CD4-positive, alpha-beta T cell (primary cell): ENCODE data around the gene KCNIP2. TPM values are rescaled to one million over a fixed set of nuclear protein-coding genes. Genes with fewer than 3 reads are reported as not detected.
A peak's percentile ranks its signal among the peaks of the same experiment; 100 is the strongest.

Source experiments
- ATAC-seq: fragments of 200-7000 bp; cut with Tn5 transposase; one replicate; pipeline ENCODE4 v1.10.0; 2022; ENCODE audit warnings: mild to moderate bottlenecking; ENCODE audit not compliant: poor library complexity
- CTCF ChIA-PET: fragments of 350-600 bp; sonication (Branson Sonifier 250); formaldehyde crosslinking; loops from one replicate; lab custom pipeline; 2021; ENCODE audit warnings: antibody characterized with exemption, inconsistent platforms; lab: Charles Lee
- POLR2A ChIA-PET: fragments of 350-600 bp; sonication (Branson Sonifier 250); formaldehyde crosslinking; loops from one replicate; lab custom pipeline; 2021; ENCODE audit warnings: antibody characterized with exemption, inconsistent platforms; lab: Charles Lee
- DNase-seq, 14 experiments: peaks; one replicate each; pipeline ENCODE4 v3.0.0-alpha.2; 2013 to 2020; ENCODE audit warnings: mixed read lengths in 2 of 14
- H3K27ac ChIP-seq, 2 donors: one replicate each; pipeline versions ENCODE4 v1.5.1 to v1.7.0; 2013; ENCODE audit warnings: low read length in 2 of 2, low read depth in 1 of 2, mild to moderate bottlenecking in 1 of 2
- H3K27me3 ChIP-seq, 2 experiments: 1 replicate in 1 of 2; 2 replicates in 1 of 2; pipeline versions ENCODE4 v1.6.1 to v1.7.0; 2013; ENCODE audit warnings: low read length in 2 of 2, control low read depth in 1 of 2, mild to moderate bottlenecking in 1 of 2, moderate library complexity in 1 of 2; ENCODE audit not compliant: insufficient read depth in 2 of 2, control insufficient read depth in 1 of 2
- H3K36me3 ChIP-seq: one replicate; pipeline ENCODE4 v1.6.1; 2013; ENCODE audit warnings: low read length, control low read depth; ENCODE audit not compliant: insufficient read depth
- H3K4me1 ChIP-seq: one replicate; pipeline ENCODE4 v1.6.1; 2013; ENCODE audit warnings: low read length, control low read depth; ENCODE audit not compliant: insufficient read depth
- H3K4me3 ChIP-seq: one replicate; pipeline ENCODE4 v1.5.1; 2013; ENCODE audit warnings: mild to moderate bottlenecking, low read length, moderate library complexity
- H3K9me3 ChIP-seq, 2 experiments: 1 replicate in 1 of 2; 2 replicates in 1 of 2; pipeline versions ENCODE4 v1.6.1 to v1.7.0; 2013; ENCODE audit warnings: low read length in 2 of 2, mild to moderate bottlenecking in 2 of 2, control low read depth in 1 of 2, moderate library complexity in 1 of 2; ENCODE audit not compliant: control insufficient read depth in 1 of 2, insufficient read depth in 1 of 2
- H3K27ac Mint-ChIP-seq: one replicate; pipeline ENCODE4 v1.8.0; 2020; ENCODE audit warnings: mixed read lengths
- H3K27me3 Mint-ChIP-seq: one replicate; pipeline ENCODE4 v1.8.0; 2021; ENCODE audit warnings: mixed read lengths
- H3K36me3 Mint-ChIP-seq: one replicate; pipeline ENCODE4 v1.8.0; 2021; ENCODE audit warnings: low read depth, mixed read lengths
- H3K4me1 Mint-ChIP-seq: one replicate; pipeline ENCODE4 v1.8.0; 2021; ENCODE audit warnings: low read depth, mixed read lengths
- H3K4me3 Mint-ChIP-seq: one replicate; pipeline ENCODE4 v1.8.0; 2020; ENCODE audit warnings: mild to moderate bottlenecking, mixed read lengths
- H3K9me3 Mint-ChIP-seq: one replicate; pipeline ENCODE4 v1.8.0; 2020; ENCODE audit warnings: mixed read lengths
- intact Hi-C, 2 experiments: fragments of 100-400 bp; cut with DNase I in 1 of 2; cut with micrococcal nuclease in 1 of 2; formaldehyde crosslinking; loops; one replicate each; pipeline versions ENCODE4 v1.15.1 to v1.9.0; 2023 to 2025; cut with DNase I, micrococcal nuclease
- total RNA-seq, 174 experiments: library from RNA in 2 of 174; stranded (reverse) in 2 of 174; gene quantifications; one replicate each; pipeline ENCODE4 v1.2.3 and lab custom pipeline; 2021 to 2026
- TF ChIP-seq, protein P1 (sequence below): fragments of 200-600 bp; IDR thresholded peaks from one replicate; pipeline ENCODE4 v1.8.0; 2022; ENCODE audit warnings: antibody characterized with exemption, mild to moderate bottlenecking

KCNIP2 gene
- total RNA-seq, 2 experiments from 2014 or later = 0.77 to 1.6 TPM

DNA sequence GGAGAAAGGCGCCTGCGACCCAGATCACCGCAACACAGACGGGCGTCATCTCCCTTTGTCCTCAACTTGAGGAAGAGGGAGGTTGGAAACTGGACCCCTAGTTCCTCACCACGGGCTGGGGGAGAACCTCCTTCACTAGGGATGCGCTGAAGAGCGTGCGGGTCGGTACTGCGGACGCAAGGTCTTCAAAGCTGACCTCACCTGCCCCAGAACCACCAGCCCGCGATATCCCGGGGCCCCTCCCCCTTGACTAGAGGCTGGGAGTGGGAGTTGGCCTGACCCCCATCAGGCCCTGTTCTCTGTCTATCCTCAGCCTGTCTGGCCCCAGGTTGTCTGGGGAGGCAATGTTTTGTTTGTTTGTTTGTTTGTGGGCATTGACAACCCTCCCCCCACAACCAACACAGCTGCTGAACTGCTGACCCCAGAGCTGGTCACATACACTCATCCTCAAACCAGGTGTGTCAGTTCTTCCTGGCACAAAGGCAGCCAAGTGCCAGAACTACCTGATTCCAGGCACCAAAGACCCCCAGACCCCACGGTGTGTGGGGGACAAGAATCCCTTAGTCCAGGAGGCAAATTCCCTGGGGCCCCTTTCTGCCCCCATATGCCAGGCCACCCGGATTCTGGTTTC is 63.3 kb downstream of the KCNIP2 start:
- TF ChIP-seq, protein P1, sequence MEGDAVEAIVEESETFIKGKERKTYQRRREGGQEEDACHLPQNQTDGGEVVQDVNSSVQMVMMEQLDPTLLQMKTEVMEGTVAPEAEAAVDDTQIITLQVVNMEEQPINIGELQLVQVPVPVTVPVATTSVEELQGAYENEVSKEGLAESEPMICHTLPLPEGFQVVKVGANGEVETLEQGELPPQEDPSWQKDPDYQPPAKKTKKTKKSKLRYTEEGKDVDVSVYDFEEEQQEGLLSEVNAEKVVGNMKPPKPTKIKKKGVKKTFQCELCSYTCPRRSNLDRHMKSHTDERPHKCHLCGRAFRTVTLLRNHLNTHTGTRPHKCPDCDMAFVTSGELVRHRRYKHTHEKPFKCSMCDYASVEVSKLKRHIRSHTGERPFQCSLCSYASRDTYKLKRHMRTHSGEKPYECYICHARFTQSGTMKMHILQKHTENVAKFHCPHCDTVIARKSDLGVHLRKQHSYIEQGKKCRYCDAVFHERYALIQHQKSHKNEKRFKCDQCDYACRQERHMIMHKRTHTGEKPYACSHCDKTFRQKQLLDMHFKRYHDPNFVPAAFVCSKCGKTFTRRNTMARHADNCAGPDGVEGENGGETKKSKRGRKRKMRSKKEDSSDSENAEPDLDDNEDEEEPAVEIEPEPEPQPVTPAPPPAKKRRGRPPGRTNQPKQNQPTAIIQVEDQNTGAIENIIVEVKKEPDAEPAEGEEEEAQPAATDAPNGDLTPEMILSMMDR = peak; percentile 33
- Histone ChIP-seq H3K4me3 (peak overlapping the region; percentile 59), H3K27me3 (peaks cover 32 to 37% of the 10 kb centered on the region in 2 experiments), H3K4me1 (peaks cover 70% of the 10 kb centered on the region), H3K27ac (no peak overlapping the region), H3K36me3 (peaks cover 11% of the 10 kb centered on the region), H3K9me3 (peaks cover 0 to 17% of the 10 kb centered on the region in 2 experiments)
- H3K36me3 Mint-ChIP-seq = peaks cover 20% of the 10 kb centered on the region
- DNase-seq (peak in 1 of 14 experiments; percentile 18), ATAC-seq (no peak)
- H3K4me1 Mint-ChIP-seq = peaks cover 67% of the 10 kb centered on the region
- POLR2A ChIA-PET = interaction anchor here (0.7 to 2.2 kb wide), 4 partner anchors 15 to 785 kb away, joined by 3 to 12 read pairs (median 4); partner anchors contain the start of gene OGA
- CTCF ChIA-PET = interaction anchor here (0.7 to 2.0 kb wide), 4 partner anchors 9 to 280 kb away, joined by 3 to 8 read pairs (median 3); no protein-coding TSS in a partner anchor
- H3K27ac Mint-ChIP-seq = peak overlapping the region; percentile 51
- H3K4me3 Mint-ChIP-seq = peak overlapping the region; percentile 52
- intact Hi-C loops = loop anchor here (2.0 to 10.0 kb wide), 6 partner anchors 52 to 568 kb away; partner anchors contain the start of gene ARMH3 (in 1 of the 2)
- H3K27me3 Mint-ChIP-seq = peaks cover 26% of the 10 kb centered on the region
- H3K9me3 Mint-ChIP-seq = no peaks in the 10 kb centered on the region

DNA sequence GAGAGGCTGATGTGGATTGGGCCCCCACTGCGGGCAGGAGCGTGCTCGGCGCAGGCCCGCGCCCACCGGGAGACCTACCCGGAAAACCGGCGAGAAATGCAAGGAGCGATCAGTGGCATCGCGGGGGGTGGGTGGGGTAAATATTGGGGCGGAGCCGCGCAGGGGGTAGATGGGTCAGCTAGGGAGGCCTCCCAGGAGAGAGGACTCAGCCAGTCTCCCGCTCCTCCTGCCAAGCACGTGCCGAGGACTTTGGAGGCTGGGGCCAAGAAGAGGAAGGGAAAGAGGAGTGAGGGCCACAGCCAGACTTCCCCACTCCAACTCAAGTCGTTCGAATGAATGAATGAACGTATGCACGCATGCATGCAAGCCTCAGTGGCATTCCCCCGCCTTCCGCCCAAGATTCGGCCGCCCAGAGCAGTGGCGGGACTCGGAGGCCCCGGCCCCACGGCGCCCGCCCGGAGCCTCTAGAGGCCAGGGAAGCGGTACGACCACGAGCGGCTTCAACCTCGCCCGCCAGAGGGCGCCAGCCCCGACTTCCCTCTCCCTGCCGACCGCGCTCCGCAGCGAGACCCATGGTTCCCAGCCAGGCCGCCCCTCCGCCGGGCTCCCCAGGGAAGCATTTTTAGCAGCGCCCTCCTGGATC is 63.9 kb downstream of the KCNIP2 start:
- H3K9me3 Mint-ChIP-seq = no peaks in the 10 kb centered on the region
- peaks cover 30% of the 10 kb centered on the region for H3K27me3 Mint-ChIP-seq
- intact Hi-C loops = loop anchor here (2.0 to 10.0 kb wide), 6 partner anchors 53 to 567 kb away; partner anchors contain the start of gene ARMH3 (in 1 of the 2)
- ChIA-PET CTCF (interaction anchor here (2.0 kb wide), 1 partner anchor 8 kb away, joined by 8 read pairs; no protein-coding TSS in a partner anchor), POLR2A (interaction anchor here (2.2 kb wide), 1 partner anchor 39 kb away, joined by 12 read pairs; the partner anchor contains the start of gene OGA)
- H3K4me3 Mint-ChIP-seq = peak overlapping the region; percentile 52
- Histone ChIP-seq H3K9me3 (peaks cover 0 to 23% of the 10 kb centered on the region in 2 experiments), H3K27me3 (peaks cover 38 to 43% of the 10 kb centered on the region in 2 experiments), H3K4me3 (peak overlapping the region; percentile 59), H3K27ac (no peak overlapping the region), H3K4me1 (peaks cover 77% of the 10 kb centered on the region), H3K36me3 (peaks cover 5% of the 10 kb centered on the region)
- H3K4me1 Mint-ChIP-seq = peaks cover 63% of the 10 kb centered on the region
- peak overlapping the region; percentile 51 for H3K27ac Mint-ChIP-seq
- peaks cover 13% of the 10 kb centered on the region for H3K36me3 Mint-ChIP-seq
- ATAC-seq (peak; percentile 55), DNase-seq (peak; percentile 70 to 91 (median 79))
- TF ChIP-seq, protein P1 = peak; percentile 82

DNA sequence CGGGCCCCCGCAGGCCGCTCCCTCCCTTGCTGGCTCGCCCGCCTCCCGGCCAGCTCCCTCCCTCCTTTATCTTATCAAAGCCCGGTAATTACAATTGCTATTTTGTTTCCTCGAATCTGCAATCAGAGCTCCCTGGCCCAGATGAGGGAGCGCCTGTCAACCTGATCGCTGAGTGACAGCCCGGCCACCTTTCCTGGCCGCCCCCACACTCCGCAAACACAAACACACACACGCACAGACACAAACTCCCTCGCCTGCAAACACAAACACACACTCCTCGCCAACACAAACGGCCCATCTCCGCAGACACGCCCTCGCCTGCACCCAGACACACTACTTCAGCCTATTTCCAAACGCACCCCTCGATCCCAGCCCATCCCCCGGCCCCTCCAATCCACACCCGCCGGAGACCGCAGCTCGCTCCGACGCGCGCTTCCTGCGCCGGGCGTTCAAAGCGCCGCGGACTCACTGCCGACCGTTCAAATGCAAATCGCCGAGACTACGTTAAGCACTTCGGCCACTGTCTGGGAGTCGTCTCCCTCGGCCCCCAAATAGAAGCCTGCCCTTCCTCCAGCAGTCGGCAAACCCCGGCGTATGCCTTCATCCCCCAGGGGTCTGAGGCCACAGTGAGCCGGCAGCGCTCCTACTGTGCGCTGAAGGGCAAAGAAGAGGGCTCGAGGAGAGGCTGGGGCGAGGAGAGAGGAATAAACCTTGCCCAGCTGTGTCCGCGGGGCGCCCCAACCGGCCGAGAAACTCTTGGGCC is 64.6 kb downstream of the KCNIP2 start:
- Mint-ChIP-seq H3K4me1 (peaks cover 63% of the 10 kb centered on the region), H3K27ac (no peak overlapping the region), H3K4me3 (peak overlapping the region; percentile 52), H3K27me3 (peaks cover 37% of the 10 kb centered on the region), H3K9me3 (no peaks in the 10 kb centered on the region), H3K36me3 (peaks cover 6% of the 10 kb centered on the region)
- H3K27ac ChIP-seq = no peak overlapping the region
- H3K27me3 ChIP-seq = peaks cover 44 to 49% of the 10 kb centered on the region in 2 experiments
- POLR2A ChIA-PET = no interaction called here
- peak overlapping the region; percentile 59 for H3K4me3 ChIP-seq
- CTCF ChIA-PET = no interaction called here
- H3K4me1 ChIP-seq = peaks cover 76% of the 10 kb centered on the region
- H3K9me3 ChIP-seq = peaks cover 0 to 28% of the 10 kb centered on the region in 2 experiments
- H3K36me3 ChIP-seq = peaks cover under 1% of the 10 kb centered on the region
- DNase-seq (peak in 3 of 14 experiments; percentile 27 to 50 (median 48)), ATAC-seq (no peak)
- TF ChIP-seq, protein P1 = no peak
- intact Hi-C loops = no loop called here
